MCF 10A (cell line): ENCODE data around the gene LRP2BP. TPM values are rescaled to one million over a fixed set of nuclear protein-coding genes. Genes with fewer than 3 reads are reported as not detected.

Experiments
- BruUV-seq: library from RNA; stranded (reverse); fragments of 400-500 nt; replicated peaks from 2 replicates; lab custom pipeline; 2021; lab: Mats Ljungman, UMichigan
- CTCF ChIA-PET: fragments of 300-600 bp; sonication (Branson Sonifier 250); formaldehyde crosslinking; extraction: SDS; loops from one replicate; lab custom pipeline; 2021; ENCODE audit warnings: antibody characterized with exemption, inconsistent platforms; lab: Yijun Ruan, JAX
- POLR2A ChIA-PET: fragments of 300-600, 350-650 bp; sonication (Branson Sonifier 250); formaldehyde crosslinking; extraction: SDS; loops from one replicate; lab custom pipeline; 2020; ENCODE audit warnings: antibody characterized with exemption, inconsistent platforms; lab: Yijun Ruan, JAX
- DNase-seq: peaks from one replicate; pipeline ENCODE4 v3.0.0-alpha.2; 2018; ENCODE audit not compliant: unreplicated experiment
- H3K27ac Mint-ChIP-seq: one replicate; pipeline ENCODE4 v1.8.0; 2022; ENCODE audit warnings: mild to moderate bottlenecking, low read depth, mixed read lengths; ENCODE audit not compliant: unreplicated experiment
- H3K27me3 Mint-ChIP-seq: one replicate; pipeline ENCODE4 v1.8.0; 2022; ENCODE audit warnings: mixed read lengths; ENCODE audit not compliant: insufficient read depth, unreplicated experiment
- H3K36me3 Mint-ChIP-seq: one replicate; pipeline ENCODE4 v1.8.0; 2022; ENCODE audit warnings: mild to moderate bottlenecking, moderate library complexity, mixed read lengths; ENCODE audit not compliant: insufficient read depth, unreplicated experiment
- H3K4me1 Mint-ChIP-seq: one replicate; pipeline ENCODE4 v1.8.0; 2022; ENCODE audit warnings: mixed read lengths; ENCODE audit not compliant: insufficient read depth, unreplicated experiment
- H3K4me3 Mint-ChIP-seq: one replicate; pipeline ENCODE4 v1.8.0; 2022; ENCODE audit warnings: mild to moderate bottlenecking, moderate library complexity, mixed read lengths; ENCODE audit not compliant: unreplicated experiment
- H3K9me3 Mint-ChIP-seq: one replicate; pipeline ENCODE4 v1.8.0; 2022; ENCODE audit warnings: mixed read lengths; ENCODE audit not compliant: unreplicated experiment
- CTCF ChIP-seq: fragments of 200-600 bp; IDR thresholded peaks from one replicate; pipeline ENCODE4 v1.8.0; 2022; ENCODE audit warnings: antibody characterized with exemption, mild to moderate bottlenecking; ENCODE audit not compliant: unreplicated experiment
- intact Hi-C: fragments of 100-400 bp; cut with micrococcal nuclease; formaldehyde crosslinking; loops from 2 replicates; pipeline ENCODE4 v1.14.1; 2022
- total RNA-seq: library from RNA; stranded (reverse); gene quantifications from 2 replicates; pipeline ENCODE4 v1.2.3, GENCODE V29; 2022

Gene LRP2BP
- total RNA-seq, 1 experiment from 2014 or later = 0.70 TPM

- peaks cover 8% of the 10 kb centered on the region for H3K4me1 Mint-ChIP-seq
- H3K36me3 Mint-ChIP-seq = peaks cover 26% of the 10 kb centered on the region
- intact Hi-C loops = no loop called here
- no peaks in the 10 kb centered on the region for H3K9me3 Mint-ChIP-seq
- CTCF ChIA-PET = no interaction called here
- DNase-seq = no peak
- no peak for TF ChIP-seq CTCF
- no peaks in the 10 kb centered on the region for H3K27me3 Mint-ChIP-seq
- no peak overlapping the region for H3K27ac Mint-ChIP-seq
- BruUV-seq = no TSS peak
- POLR2A ChIA-PET = no interaction called here
- H3K4me3 Mint-ChIP-seq = no peak overlapping the region
Measured at GRCh38 chr4:185416955-185417354, 21.2 kb upstream of the LRP2BP start.

- no peak overlapping the region for H3K27ac Mint-ChIP-seq
- no peaks in the 10 kb centered on the region for H3K27me3 Mint-ChIP-seq
- DNase-seq = no peak
- BruUV-seq = no TSS peak
- ChIA-PET POLR2A (interaction anchor here (0.7 kb wide), 1 partner anchor 13 kb away, joined by 4 read pairs; the partner anchor contains the start of gene UFSP2), CTCF (no interaction called here)
- no peaks in the 10 kb centered on the region for H3K4me1 Mint-ChIP-seq
- H3K36me3 Mint-ChIP-seq = peaks cover 30% of the 10 kb centered on the region
- H3K4me3 Mint-ChIP-seq = no peak overlapping the region
- no peak for TF ChIP-seq CTCF
- intact Hi-C loops = no loop called here
- H3K9me3 Mint-ChIP-seq = no peaks in the 10 kb centered on the region
Measured at GRCh38 chr4:185412412-185412811, 16.7 kb upstream of the LRP2BP start.

- Mint-ChIP-seq H3K27me3 (no peaks in the 10 kb centered on the region), H3K4me1 (no peaks in the 10 kb centered on the region), H3K36me3 (peaks cover 29% of the 10 kb centered on the region), H3K27ac (no peak overlapping the region), H3K4me3 (no peak overlapping the region), H3K9me3 (no peaks in the 10 kb centered on the region)
- TF ChIP-seq CTCF = no peak
- ChIA-PET POLR2A (no interaction called here), CTCF (no interaction called here)
- intact Hi-C loops = no loop called here
- no TSS peak for BruUV-seq
- no peak for DNase-seq
Measured at GRCh38 chr4:185411849-185412248, 16.1 kb upstream of the LRP2BP start.

GRCh38 chr4:185408432-185408831 is 12.7 kb upstream of the LRP2BP start:
- ChIA-PET CTCF (interaction anchor here (0.7 kb wide), 1 partner anchor 239 kb away, joined by 3 read pairs; no protein-coding TSS in a partner anchor), POLR2A (interaction anchor here (0.6 kb wide), 1 partner anchor 12 kb away, joined by 3 read pairs; the partner anchor contains the start of gene ANKRD37)
- Mint-ChIP-seq H3K27me3 (no peaks in the 10 kb centered on the region), H3K9me3 (no peaks in the 10 kb centered on the region), H3K4me1 (no peaks in the 10 kb centered on the region), H3K36me3 (peaks cover 50% of the 10 kb centered on the region), H3K4me3 (no peak overlapping the region), H3K27ac (no peak overlapping the region)
- intact Hi-C loops = no loop called here
- no TSS peak for BruUV-seq
- no peak for DNase-seq
- TF ChIP-seq CTCF = no peak
